HFF-Myc (cell line): ENCODE data around the gene LRSAM1.

Experiments used
- DNase-seq: peaks from one replicate; pipeline ENCODE4 v3.0.0-alpha.2; 2011; ENCODE audit warnings: low read depth; ENCODE audit errors: extremely low read depth
- H3K4me3 ChIP-seq: replicated peaks from 2 replicates; pipeline ENCODE4 v1.5.1; 2011; ENCODE audit warnings: low read depth, mild to moderate bottlenecking, control low read depth, low read length
- TF ChIP-seq, protein P1 (sequence below): IDR thresholded peaks from 2 replicates; pipeline ENCODE4 v1.5.1; 2012; ENCODE audit warnings: mild to moderate bottlenecking, low read depth, low read length, control low read depth; ENCODE audit errors: missing control alignments

The LRSAM1 gene

DNA sequence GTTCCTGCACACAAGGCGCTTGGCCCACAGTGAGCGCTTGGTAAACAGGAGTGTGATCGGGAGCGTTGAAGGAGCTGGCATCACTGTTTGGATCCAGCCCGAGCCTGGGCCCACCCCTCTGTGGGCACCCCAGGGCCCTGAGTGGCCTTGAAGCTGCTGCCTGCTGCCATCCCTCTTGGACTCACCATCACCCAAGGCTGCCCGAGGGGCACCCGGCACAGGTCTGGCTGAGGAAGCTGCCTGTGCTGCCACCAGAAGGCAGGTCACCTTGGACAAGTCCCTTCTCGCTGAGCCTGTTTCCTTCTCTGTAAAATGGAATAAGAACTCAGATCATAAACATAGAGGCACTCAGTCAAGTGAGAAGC is 53.6 kb downstream of the LRSAM1 start:
- TF ChIP-seq, protein P1, sequence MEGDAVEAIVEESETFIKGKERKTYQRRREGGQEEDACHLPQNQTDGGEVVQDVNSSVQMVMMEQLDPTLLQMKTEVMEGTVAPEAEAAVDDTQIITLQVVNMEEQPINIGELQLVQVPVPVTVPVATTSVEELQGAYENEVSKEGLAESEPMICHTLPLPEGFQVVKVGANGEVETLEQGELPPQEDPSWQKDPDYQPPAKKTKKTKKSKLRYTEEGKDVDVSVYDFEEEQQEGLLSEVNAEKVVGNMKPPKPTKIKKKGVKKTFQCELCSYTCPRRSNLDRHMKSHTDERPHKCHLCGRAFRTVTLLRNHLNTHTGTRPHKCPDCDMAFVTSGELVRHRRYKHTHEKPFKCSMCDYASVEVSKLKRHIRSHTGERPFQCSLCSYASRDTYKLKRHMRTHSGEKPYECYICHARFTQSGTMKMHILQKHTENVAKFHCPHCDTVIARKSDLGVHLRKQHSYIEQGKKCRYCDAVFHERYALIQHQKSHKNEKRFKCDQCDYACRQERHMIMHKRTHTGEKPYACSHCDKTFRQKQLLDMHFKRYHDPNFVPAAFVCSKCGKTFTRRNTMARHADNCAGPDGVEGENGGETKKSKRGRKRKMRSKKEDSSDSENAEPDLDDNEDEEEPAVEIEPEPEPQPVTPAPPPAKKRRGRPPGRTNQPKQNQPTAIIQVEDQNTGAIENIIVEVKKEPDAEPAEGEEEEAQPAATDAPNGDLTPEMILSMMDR = no peak
- no peak for DNase-seq

GRCh38 chr9:127505396-127506116 is 54.2 kb downstream of the LRSAM1 start:
- no peak for DNase-seq
- TF ChIP-seq, protein P1 = peak; percentile 67
- H3K4me3 ChIP-seq = no peak overlapping the region

More for the DNA sequence above, 53.6 kb downstream of the LRSAM1 start:
- H3K4me3 ChIP-seq = no peak overlapping the region

- DNase-seq = no peak
- TF ChIP-seq, protein P1 = no peak
Observed at GRCh38 chr9:127506117-127506813, 55.0 kb downstream of the LRSAM1 start.

DNA sequence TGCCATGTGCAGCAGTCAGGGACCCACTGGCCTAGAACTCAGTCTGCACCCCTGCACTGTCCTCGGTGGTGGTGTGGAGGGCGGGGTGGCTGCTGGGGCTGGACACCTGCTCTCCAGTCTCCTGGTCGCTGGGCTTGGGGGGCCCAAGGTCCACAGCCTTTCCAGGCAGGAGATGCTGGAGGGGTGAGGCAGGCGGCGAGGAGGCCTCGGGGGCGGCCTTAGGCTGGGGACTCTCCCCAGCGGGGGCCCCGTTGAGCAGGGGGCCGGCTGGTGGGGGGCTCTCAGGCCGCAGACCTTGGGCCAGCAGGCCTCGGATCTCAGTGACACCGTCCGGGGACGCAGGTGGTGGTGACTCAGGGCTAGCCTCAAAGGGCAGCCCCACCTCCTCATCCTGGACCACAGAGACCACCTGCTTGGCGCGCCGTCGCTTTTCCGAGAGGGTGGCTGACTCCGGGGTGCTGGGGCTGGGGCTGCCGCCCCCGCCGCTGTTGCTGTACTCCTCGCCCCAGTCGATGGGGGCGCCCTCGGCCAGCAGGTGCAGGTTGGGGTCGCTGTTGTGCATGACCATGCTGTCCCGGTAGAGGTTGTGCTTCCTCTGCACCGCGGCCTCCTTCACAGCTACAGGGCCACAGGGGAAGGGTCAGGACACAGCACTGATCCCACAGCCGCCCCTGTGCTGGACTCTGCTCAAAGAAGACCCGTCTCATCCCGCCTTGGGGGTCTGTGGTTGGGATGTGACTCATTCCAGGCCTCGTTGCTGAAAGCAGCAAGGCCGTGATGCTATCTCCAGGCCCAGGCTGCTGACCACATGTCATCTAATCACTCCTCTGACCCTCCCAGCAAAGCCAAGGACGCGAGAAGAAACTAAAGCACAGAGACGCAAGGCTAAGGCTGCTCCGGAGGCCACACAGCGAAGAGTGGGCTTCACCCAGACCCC is 55.8 kb downstream of the LRSAM1 start:
- DNase-seq = no peak
- TF ChIP-seq, protein P1 = no peak
- no peak overlapping the region for H3K4me3 ChIP-seq

More at GRCh38 chr9:127506117-127506813, 55.0 kb downstream of the LRSAM1 start:
- no peak overlapping the region for H3K4me3 ChIP-seq

GRCh38 chr9:127507751-127508648 is 56.7 kb downstream of the LRSAM1 start:
- H3K4me3 ChIP-seq = no peak overlapping the region
- TF ChIP-seq, protein P1 = no peak

GRCh38 chr9:127508901-127509260 is 57.6 kb downstream of the LRSAM1 start:
- TF ChIP-seq, protein P1 = no peak
- no peak for DNase-seq
- no peak overlapping the region for H3K4me3 ChIP-seq

More at GRCh38 chr9:127507751-127508648, 56.7 kb downstream of the LRSAM1 start:
- no peak for DNase-seq
